Urinary bladder (tissue), 4 donors: ENCODE data around the gene CDK19. TPM values are rescaled to one million over a fixed set of nuclear protein-coding genes. Genes with fewer than 3 reads are reported as not detected.

ENCODE experiments used
- DNase-seq: peaks from one replicate; pipeline ENCODE4 v3.0.0-alpha.2; 2015; ENCODE audit errors: extremely low spot score
- H3K27ac ChIP-seq: one replicate; pipeline ENCODE4 v1.5.1; 2013; ENCODE audit warnings: low read depth, mild to moderate bottlenecking, moderate library complexity
- H3K36me3 ChIP-seq: one replicate; pipeline ENCODE4 v1.6.1; 2013; ENCODE audit warnings: mild to moderate bottlenecking, moderate library complexity; ENCODE audit not compliant: insufficient read depth
- H3K4me1 ChIP-seq: one replicate; pipeline ENCODE4 v1.6.1; 2013; ENCODE audit warnings: mild to moderate bottlenecking, moderate library complexity; ENCODE audit not compliant: insufficient read depth
- H3K4me3 ChIP-seq: one replicate; pipeline ENCODE4 v1.5.1; 2013; ENCODE audit warnings: low read depth, low read length
- WGBS: extraction: QIAGEN DNeasy Blood & Tissue Kit; methylation state at CpG from one replicate; pipeline ENCODE4 v1.1.7; 2013; 5-methylcytosine and 5-hydroxymethylcytosine counted together
- polyA plus RNA-seq: library from polyadenylated mRNA; stranded (reverse); fragments of 200-250 nt; gene quantifications from one replicate; pipeline ENCODE4 v1.2.3, GENCODE V29; 2013
- total RNA-seq: library from RNA; depleted of rRNA; stranded (reverse); fragments of >200 nt; gene quantifications from one replicate; pipeline ENCODE4 v1.2.3, GENCODE V29; 2014
- donor health status: healthy with polysubstance abuse.
- donor health status: healthy.

CDK19 gene
- total and polyA plus RNA-seq, 2 donors = 14.0 to 32.9 TPM

DNA sequence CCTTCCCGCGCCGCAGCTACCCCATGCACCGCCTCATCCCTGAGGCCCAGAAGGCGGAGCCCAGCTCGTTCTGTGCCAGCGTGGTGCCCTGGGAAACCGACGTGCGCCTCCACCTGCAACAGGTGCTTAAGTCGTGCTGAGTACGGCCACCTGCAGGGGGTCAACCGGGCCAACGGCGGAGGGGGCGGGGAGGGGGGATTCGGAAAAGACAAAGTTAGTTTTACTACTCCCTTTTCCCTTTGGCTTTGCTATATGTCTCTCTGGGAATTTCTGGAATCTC lies 168.9 kb downstream of the CDK19 start:
- 78% methylated on average over 17 of the region's 17 CpGs for WGBS
- Histone ChIP-seq H3K27ac (no peak overlapping the region), H3K4me1 (no peaks in the 10 kb centered on the region), H3K4me3 (no peak overlapping the region), H3K36me3 (no peaks in the 10 kb centered on the region)
- no peak for DNase-seq

DNA sequence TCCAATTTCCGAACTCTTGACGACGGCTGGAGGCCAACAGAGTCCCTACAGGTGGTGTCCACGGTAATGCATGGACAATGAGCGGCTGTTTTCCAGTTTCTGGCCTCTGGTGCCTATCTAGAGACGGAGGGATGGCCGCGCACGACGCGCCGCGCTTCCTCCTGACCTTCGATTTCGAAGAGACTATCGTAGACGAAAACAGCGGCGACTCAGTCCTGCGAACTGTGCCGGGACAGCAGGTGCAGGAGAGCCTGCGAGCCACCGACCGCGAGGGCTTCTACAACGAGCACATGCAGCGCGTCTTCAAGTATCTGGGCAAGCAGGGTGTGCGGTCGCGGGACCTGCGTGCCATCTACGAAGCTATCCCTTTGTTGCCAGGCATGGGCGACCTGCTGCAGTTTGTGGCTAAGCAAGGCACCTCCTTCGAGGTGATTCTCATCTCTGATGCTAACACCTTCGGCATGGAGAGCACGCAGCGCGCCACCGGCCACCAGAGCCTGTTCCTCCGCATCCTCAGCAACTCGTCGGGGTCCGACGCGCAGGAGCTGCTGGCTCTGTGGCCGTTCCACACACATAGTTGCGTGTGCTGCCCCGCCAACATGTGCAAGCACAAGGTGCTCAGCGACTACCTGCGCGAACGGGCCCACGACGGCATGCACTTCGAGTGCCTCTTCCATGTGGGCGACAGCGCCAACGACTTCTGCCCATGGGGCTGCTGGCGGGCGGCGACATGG lies 169.4 kb downstream of the CDK19 start:
- no peaks in the 10 kb centered on the region for H3K4me1 ChIP-seq
- DNase-seq = no peak
- H3K36me3 ChIP-seq = no peaks in the 10 kb centered on the region
- WGBS = 94% methylated on average over 62 of the region's 62 CpGs
- no peak overlapping the region for H3K4me3 ChIP-seq
- H3K27ac ChIP-seq = no peak overlapping the region

DNA sequence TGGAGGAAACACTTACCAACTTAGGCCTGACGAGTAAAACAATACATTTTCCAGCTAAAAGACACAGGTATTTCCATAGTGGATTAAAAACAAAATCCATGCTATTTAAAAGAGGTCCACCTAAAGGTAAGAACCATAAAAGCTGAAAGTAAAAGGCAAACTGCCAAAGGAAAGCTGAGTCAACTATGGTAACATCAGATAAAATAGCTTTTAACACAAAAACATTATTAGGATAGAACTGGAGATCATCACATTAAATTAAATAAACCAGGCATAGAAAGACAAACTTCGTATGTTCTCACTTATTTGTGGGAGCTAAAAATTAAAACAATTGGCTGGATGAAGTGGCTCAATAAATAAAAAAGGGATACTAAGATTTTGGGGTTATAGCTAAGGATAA lies 172.1 kb downstream of the CDK19 start:
- H3K4me1 ChIP-seq = no peaks in the 10 kb centered on the region
- H3K4me3 ChIP-seq = no peak overlapping the region
- no peak overlapping the region for H3K27ac ChIP-seq
- no peak for DNase-seq
- WGBS = 67% methylated on average over 2 of the region's 2 CpGs
- no peaks in the 10 kb centered on the region for H3K36me3 ChIP-seq

DNA sequence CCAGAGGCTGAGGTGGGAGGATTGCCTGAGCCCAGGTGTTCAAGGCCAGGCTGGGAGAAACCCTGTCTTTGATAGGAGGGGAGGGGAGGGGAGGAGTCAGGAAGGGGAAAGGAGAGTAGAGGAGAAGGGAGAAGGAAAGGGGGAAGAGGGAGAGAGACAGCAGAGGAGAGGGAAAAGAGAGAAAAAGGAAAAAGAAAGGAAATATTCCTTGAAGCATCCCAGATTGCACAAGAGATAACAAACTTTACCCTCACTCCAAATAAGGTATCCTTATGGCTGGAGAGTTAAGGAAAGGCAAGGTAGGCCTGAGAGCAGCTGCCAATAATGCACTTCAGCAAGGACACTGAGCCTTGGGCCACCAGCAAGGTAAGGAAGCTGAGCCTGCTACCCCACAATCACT lies 172.6 kb downstream of the CDK19 start:
- Histone ChIP-seq H3K4me1 (no peaks in the 10 kb centered on the region), H3K4me3 (no peak overlapping the region), H3K27ac (no peak overlapping the region), H3K36me3 (no peaks in the 10 kb centered on the region)
- DNase-seq = no peak

GRCh38 chr6:110636781-110637180 lies 178.5 kb downstream of the CDK19 start:
- WGBS = 96% methylated on average over 2 of the region's 2 CpGs
- no peak for DNase-seq

DNA sequence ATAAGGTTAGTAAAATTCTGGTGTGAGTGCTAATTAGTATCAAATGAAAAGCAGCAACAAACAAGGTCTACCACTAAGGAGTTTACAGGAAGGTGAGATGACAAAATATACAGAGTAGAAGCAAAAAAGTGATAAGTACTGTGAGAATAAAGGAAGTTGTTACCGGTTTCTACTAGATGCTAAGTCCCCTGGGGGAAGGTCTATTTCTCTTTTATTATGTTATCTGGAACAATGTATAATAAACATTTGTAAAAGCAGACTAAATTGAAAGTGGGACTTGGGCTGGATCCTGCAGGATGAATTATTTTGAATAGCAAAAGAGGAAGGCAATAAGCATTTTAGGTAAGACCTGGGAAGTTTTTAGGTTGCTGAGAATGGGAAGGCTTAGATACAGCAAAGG lies 180.2 kb downstream of the CDK19 start:
- Histone ChIP-seq H3K4me1 (no peaks in the 10 kb centered on the region), H3K27ac (no peak overlapping the region), H3K4me3 (no peak overlapping the region), H3K36me3 (no peaks in the 10 kb centered on the region)
- no peak for DNase-seq
- 55% methylated on average over 1 of the region's 1 CpG for WGBS

More at GRCh38 chr6:110636781-110637180, 178.5 kb downstream of the CDK19 start:
- Histone ChIP-seq H3K36me3 (no peaks in the 10 kb centered on the region), H3K4me3 (no peak overlapping the region), H3K4me1 (no peaks in the 10 kb centered on the region), H3K27ac (no peak overlapping the region)

DNA sequence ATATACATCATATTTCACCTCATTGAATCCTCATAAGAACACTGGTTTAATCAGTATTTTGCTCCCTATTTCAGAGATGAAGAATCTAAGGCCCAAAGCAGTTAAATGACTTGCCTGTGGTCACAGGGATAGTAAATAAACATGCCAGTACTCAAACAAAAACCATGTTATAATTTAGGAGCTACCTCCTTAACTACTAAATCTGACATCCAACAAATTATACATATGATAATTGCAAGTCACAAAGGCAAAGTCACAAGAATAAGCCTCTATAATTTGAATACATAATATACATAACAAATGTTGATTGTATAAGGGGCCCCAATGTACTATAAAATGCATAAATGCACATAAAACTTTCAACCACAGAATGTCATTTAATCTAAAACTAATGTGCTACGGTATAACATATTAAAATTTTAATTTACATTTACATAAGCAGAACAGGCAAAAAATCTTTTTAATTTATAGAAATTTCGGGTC lies 181.5 kb downstream of the CDK19 start:
- H3K36me3 ChIP-seq = no peaks in the 10 kb centered on the region
- no peak for DNase-seq
- H3K4me3 ChIP-seq = no peak overlapping the region
- 97% methylated on average over 2 of the region's 2 CpGs for WGBS
- H3K4me1 ChIP-seq = no peaks in the 10 kb centered on the region
- no peak overlapping the region for H3K27ac ChIP-seq

- DNase-seq = no peak
- Histone ChIP-seq H3K4me1 (no peaks in the 10 kb centered on the region), H3K4me3 (no peak overlapping the region), H3K36me3 (no peaks in the 10 kb centered on the region), H3K27ac (no peak overlapping the region)
- over 99% methylated on average over 2 of the region's 2 CpGs for WGBS
These were observed 186.1 kb downstream of the CDK19 start for GRCh38 chr6:110629153-110629552.

- no peaks in the 10 kb centered on the region for H3K36me3 ChIP-seq
- WGBS = 90% methylated on average over 5 of the region's 5 CpGs
- no peak overlapping the region for H3K27ac ChIP-seq
These were observed 186.9 kb downstream of the CDK19 start for GRCh38 chr6:110628330-110628729.

GRCh38 chr6:110626442-110626841 lies 188.8 kb downstream of the CDK19 start:
- no peak for DNase-seq
- WGBS = 90% methylated on average over 1 of the region's 1 CpG
- H3K36me3 ChIP-seq = no peaks in the 10 kb centered on the region
- no peak overlapping the region for H3K4me3 ChIP-seq
- no peaks in the 10 kb centered on the region for H3K4me1 ChIP-seq
- H3K27ac ChIP-seq = no peak overlapping the region

More at GRCh38 chr6:110628330-110628729, 186.9 kb downstream of the CDK19 start:
- Histone ChIP-seq H3K4me1 (no peaks in the 10 kb centered on the region), H3K4me3 (no peak overlapping the region)
- DNase-seq = no peak

DNA sequence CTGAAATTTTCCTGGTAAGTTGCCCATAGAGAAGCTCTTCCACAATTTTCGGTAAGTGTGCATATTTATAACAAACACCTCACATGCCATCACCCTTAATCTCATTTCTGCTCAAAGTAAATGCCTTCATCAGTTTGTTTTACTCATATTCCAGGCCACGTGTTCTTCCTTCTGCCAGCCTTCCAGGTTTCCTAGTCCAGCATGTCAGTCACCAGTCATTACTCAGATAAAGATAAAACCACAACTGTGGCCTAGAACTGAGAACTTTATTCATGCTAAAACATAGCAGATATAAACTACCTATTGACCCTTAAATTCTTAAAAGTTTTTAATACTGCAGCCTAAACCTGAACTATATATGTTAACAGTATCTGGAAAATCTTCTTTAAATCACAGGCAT lies 189.4 kb downstream of the CDK19 start:
- Histone ChIP-seq H3K36me3 (no peaks in the 10 kb centered on the region), H3K4me1 (no peaks in the 10 kb centered on the region), H3K27ac (no peak overlapping the region), H3K4me3 (no peak overlapping the region)
- no peak for DNase-seq
- 75% methylated on average over 2 of the region's 2 CpGs for WGBS

- no peak overlapping the region for H3K27ac ChIP-seq
- 96% methylated on average over 2 of the region's 2 CpGs for WGBS
- H3K36me3 ChIP-seq = no peaks in the 10 kb centered on the region
These were observed 192.2 kb downstream of the CDK19 start for GRCh38 chr6:110622912-110623578.

GRCh38 chr6:110621061-110621460 lies 194.2 kb downstream of the CDK19 start:
- no peaks in the 10 kb centered on the region for H3K4me1 ChIP-seq
- 94% methylated on average over 9 of the region's 9 CpGs for WGBS
- peaks cover 2% of the 10 kb centered on the region for H3K36me3 ChIP-seq
- H3K4me3 ChIP-seq = no peak overlapping the region
- no peak for DNase-seq
- no peak overlapping the region for H3K27ac ChIP-seq

More at GRCh38 chr6:110622912-110623578, 192.2 kb downstream of the CDK19 start:
- H3K4me1 ChIP-seq = no peaks in the 10 kb centered on the region
- no peak overlapping the region for H3K4me3 ChIP-seq
- DNase-seq = no peak

- no peak for DNase-seq
- no peak overlapping the region for H3K27ac ChIP-seq
- 31% methylated on average over 1 of the region's 1 CpG for WGBS
- no peaks in the 10 kb centered on the region for H3K4me1 ChIP-seq
- peaks cover 2% of the 10 kb centered on the region for H3K36me3 ChIP-seq
- H3K4me3 ChIP-seq = no peak overlapping the region
These were observed 195.2 kb downstream of the CDK19 start for GRCh38 chr6:110620065-110620464.
